HG02943 (cell line): ENCODE data around the gene DENND5B.
"Not testable (repeated sequence)": the region's sequence is repeated elsewhere in the genome, so short reads cannot be mapped to it uniquely, and the experiment has no call there.

Experiments used
- ATAC-seq: cut with Tn5 transposase; IDR thresholded peaks from one replicate; pipeline ENCODE4 v1.9.1; 2021; ENCODE audit warnings: mild to moderate bottlenecking, low read depth, moderate library complexity; ENCODE audit not compliant: unreplicated experiment

The DENND5B gene

GRCh38 chr12:31590642-31591379 is at the start of gene DENND5B:
TSS of gene DENND5B (minus strand) at chr12:31591136. CDS start at chr12:31590832, 304 bp downstream.
- ATAC-seq, result peak; percentile 42

GRCh38 chr12:31634620-31635019 is 43.7 kb upstream of the DENND5B start:
- ATAC-seq, result no peak

GRCh38 chr12:31633464-31633863 is 42.5 kb upstream of the DENND5B start:
- ATAC-seq, result no peak

DNA sequence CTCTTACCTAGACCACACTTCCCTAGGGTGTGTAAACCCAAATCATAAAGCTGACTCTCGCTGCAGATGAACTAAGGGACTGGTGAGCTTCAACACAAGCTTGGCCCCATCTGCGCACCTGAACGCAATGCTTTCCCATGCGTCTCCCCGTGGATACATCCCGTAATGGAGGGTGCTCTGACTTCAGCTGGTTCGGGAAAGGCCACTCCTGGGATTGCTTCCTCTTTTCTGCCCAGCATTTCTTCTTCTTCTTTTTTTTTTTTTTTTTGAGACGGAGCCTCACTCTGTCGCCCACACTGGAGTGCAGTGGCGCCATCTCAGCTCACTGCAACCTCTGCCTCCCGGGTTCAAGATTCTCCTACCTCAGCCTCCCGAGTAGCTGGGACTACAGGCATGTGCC is 40.9 kb upstream of the DENND5B start:
- ATAC-seq, result no peak

GRCh38 chr12:31631023-31631724 is 40.2 kb upstream of the DENND5B start:
- no peak for ATAC-seq

DNA sequence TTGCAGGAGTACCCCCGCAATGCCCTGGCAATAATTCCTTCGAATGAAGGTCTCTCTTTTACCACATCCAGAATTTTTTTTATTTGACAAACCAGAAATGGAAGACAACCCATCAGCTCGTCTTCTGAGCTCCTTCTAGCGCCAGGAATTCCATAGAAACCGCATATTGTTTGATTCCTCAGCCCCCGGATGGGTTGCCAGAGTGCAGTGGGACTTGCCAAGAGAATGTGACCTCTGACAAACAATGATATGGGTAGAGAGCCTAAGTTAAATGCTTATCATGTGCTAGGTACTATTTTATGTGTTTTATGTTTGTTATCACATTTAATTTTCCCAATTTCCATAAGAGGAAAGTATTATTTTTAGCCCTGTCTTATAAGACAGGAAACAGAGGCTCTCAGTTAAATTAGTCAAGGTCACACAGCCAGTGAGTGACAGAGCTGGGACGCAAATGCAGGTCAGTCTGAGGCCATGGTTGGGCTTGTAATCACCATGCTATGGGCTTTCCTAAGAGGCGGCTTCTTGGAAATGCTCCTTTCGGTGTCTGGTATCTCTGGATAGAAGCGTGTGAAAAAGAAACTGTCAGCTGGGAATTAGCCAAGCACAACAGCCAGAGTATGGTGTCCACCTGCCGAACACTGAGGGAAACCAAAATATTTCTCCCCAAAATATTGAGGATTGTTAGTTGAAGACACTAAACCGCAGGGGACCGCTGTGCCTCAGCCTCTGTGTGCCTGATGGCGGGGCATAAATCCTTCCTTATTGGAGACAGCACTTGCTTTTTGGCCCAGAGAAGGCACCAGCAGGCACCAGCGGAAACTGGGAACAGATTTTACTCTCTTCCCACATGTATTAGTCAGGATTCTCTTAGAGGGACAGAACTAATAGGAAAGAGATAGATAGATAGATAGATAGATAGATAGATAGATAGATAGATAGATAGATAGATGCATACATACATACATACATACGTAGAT is 39.1 kb upstream of the DENND5B start:
- ATAC-seq, result no peak

DNA sequence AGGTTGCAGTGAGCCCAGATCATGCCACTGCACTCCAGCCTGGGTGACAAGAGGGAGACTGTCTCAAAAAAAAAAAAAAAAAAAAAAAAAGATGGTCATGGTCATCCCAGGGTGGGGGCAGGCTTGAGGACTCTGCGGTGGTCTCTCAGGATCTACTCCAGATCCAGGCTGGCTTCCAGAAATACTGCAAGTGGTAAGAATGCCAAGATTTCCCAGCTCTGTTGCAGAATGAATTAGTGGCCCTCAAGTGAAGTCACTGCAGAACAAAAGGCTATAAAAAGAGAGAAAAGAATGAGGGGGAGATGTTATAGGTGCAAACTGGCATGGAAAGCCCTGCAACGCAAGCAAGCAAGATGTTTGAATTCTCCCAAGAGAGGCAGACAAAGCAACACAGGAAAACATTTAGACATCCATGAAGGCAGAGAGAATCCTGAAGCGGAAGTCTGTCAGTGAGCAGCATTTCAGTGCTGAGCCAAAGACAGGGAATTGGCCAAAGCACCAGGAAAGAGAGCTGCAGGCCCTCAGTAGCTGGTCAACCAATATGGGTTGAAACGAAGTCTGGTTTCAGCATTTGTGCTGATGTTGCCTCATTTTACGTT is 36.6 kb upstream of the DENND5B start:
- ATAC-seq, result no peak

DNA sequence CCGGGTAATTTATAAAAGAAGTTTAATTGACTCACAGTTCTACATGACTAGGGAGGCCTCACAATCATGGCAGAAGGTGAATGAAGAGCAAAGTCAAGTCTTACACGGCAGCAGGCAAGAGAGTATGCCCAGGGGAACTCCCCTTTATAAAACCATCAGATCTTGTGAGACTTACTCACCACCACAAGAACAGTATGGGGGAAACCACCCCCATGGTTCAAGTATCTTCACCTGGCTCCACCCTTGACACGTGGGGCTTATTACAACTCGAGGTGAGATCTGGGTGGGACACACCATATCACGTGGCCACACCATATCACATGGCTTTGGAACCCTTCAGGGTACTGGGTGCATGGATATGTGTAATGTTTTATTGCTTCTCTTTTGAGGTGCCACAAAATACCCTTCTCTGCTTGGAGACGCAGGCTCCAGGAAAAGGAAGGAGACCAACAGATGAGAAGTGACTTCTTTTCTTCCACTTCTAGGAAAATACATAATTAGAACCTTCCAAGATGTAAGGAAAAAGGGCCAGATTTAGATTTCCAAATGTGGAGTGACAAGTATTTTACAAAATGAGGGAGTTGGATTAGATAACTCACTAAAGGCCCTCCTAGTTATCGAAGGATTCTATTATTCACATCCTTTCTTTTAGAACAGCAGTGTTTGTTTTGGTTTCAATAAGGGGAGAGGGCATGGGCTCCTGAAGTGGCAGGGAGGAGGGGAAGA is 35.5 kb upstream of the DENND5B start:
- no peak for ATAC-seq

- no peak for ATAC-seq
Observed at GRCh38 chr12:31622038-31622437, 31.1 kb upstream of the DENND5B start.

DNA sequence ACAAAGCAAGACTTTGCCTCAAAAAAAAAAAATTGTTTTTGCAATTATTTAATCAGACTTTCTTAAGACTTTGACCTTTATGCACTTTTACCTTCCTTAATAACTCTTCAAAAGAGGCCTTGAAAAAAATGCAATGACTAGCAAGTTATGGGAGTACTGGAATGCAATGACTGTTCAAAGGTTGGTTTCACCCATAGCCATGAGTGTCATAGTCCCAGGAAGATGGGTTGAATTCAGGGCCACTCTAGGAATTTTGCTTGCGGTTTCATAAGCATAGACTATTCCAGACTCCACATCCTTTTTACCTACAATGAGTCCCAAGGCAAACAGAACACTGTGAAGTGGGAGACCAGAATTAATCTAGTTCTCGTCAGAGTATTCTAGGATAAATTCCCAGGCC is 29.4 kb upstream of the DENND5B start:
- ATAC-seq, result no peak

DNA sequence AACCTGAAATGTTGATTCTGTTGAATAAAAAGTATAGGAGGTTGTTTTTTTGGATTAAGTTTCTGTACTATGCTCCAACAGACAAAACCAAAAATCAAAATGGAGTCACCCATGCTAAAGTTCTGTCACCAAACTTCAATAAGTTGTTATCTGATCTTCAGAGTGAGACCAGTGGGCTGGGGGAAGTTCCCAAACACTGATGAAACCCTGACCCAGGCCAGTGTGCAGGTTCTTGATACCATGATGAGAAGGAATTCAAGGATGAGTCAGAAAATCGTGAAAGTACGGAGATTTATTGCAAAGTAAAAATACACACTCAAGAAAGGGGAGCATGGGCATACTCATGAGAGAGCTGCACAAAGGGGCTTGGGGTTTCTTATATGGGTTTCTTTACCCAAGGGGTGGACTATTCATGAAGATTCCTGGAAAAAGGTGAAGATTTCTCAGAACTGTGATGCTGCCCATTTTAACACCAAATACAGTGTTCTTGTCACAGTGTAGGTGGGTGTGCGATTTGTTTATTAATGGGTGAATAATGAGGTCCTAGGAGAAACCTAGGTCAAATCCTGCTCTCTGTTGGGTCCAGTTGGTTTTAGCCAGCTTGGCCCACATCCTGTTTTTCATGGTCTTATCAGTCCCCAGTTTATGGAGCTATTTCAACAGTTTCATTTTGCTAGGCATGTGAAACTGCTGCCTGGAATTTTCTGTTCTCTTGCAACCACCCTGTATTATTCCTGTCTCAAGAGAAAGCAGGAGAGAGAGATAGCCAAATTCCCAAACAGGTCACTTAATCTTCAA is 27.5 kb upstream of the DENND5B start:
- ATAC-seq, result no peak

- ATAC-seq, result no peak
Observed at GRCh38 chr12:31612819-31613218, 21.9 kb upstream of the DENND5B start.

DNA sequence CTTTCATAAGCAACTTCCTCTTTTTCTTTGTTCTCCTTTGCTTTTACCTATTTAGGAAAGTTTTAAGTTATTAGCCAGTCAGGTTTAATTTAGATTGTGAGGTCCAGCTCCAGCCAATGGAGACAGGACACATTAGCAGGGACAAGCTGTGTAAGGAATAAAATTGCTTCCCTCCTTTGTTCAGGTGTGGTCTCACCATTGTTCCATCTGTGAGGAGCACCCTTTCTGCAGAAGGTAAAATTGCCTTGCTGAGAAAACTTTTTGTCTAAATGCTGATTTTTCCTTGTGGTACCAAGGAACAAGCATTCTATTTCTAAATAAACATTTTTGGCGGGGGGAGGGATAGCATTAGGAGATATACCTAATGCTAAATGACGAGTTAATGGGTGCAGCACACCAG is 17.4 kb upstream of the DENND5B start:
- not testable (repeated sequence) for ATAC-seq

GRCh38 chr12:31605531-31605930 is 14.6 kb upstream of the DENND5B start:
- ATAC-seq, result no peak

- peak; percentile 94 for ATAC-seq
Observed at GRCh38 chr12:31603546-31604009, 12.6 kb upstream of the DENND5B start.

GRCh38 chr12:31600750-31601149 is 9.8 kb upstream of the DENND5B start:
- ATAC-seq, result no peak

GRCh38 chr12:31600252-31600651 is 9.3 kb upstream of the DENND5B start:
- no peak for ATAC-seq

- ATAC-seq, result peak; percentile 56
Observed at GRCh38 chr12:31599053-31599452, 8.1 kb upstream of the DENND5B start.

DNA sequence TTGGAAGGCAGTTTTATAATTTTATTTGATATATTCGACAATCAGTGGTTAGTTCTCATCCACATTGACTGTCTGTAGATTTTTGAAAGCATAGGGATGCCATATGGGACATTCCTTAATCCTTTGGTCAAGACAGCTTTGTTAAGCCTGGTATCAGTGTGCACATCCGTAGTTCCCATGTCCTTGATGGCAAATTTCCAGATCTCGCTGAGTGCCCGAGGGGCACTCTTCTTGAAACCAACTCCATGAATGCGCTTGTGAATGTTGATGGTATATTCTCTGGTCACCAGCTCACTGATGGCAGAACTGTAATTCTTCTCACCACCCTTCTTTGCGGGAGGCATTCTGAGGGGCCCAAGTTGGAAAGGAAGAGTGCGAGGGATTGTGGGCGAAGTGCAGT is 6.1 kb upstream of the DENND5B start:
- ATAC-seq, result no peak
